WI38 (cell line): ENCODE data around the gene NWD2.

Experiments
- H3K4me3 ChIP-seq: 2 replicates; pipeline ENCODE4 v1.5.1; 2011; ENCODE audit warnings: low read depth, mild to moderate bottlenecking, control low read depth, low read length
- CTCF ChIP-seq: IDR thresholded peaks from 2 replicates; pipeline ENCODE4 v1.5.1; 2012; ENCODE audit warnings: low read depth, mild to moderate bottlenecking, control low read depth, low read length

NWD2 gene

DNA sequence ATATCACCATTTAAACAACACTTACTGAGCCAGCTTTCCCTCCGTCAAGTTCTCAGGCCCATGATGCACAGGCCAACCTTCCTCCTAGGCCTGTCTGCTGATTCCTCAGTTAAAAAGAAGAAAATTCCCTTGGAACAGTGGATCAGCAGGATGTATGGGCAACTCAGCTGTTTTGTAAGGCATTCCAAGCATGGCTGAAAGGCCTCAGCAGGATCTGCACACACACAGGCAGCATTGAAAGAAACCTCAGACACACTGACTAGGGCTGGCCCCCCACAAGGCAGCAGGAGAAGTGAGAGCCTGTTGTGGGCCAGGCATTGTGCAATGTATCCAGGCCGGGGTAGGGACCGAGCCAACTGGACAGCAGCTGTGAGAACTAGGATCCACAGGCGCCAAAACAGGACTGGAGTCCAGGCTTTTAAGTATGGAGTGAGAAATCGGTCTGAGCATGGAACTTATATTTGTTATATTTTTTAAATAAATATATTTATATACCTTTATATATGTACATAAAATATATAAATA is 171.4 kb downstream of the NWD2 start:
- no peak overlapping the region for H3K4me3 ChIP-seq
- TF ChIP-seq CTCF = no peak

GRCh38 chr4:37421614-37422013 is 177.1 kb downstream of the NWD2 start:
- no peak for TF ChIP-seq CTCF
- H3K4me3 ChIP-seq = no peak overlapping the region

GRCh38 chr4:37422102-37422501 is 177.6 kb downstream of the NWD2 start:
- H3K4me3 ChIP-seq = no peak overlapping the region
- TF ChIP-seq CTCF = no peak

GRCh38 chr4:37422638-37423037 is 178.1 kb downstream of the NWD2 start:
- no peak for TF ChIP-seq CTCF
- H3K4me3 ChIP-seq = no peak overlapping the region

GRCh38 chr4:37423310-37423709 is 178.8 kb downstream of the NWD2 start:
- TF ChIP-seq CTCF = no peak
- H3K4me3 ChIP-seq = no peak overlapping the region

GRCh38 chr4:37424753-37425152 is 180.2 kb downstream of the NWD2 start:
- no peak overlapping the region for H3K4me3 ChIP-seq
- no peak for TF ChIP-seq CTCF

DNA sequence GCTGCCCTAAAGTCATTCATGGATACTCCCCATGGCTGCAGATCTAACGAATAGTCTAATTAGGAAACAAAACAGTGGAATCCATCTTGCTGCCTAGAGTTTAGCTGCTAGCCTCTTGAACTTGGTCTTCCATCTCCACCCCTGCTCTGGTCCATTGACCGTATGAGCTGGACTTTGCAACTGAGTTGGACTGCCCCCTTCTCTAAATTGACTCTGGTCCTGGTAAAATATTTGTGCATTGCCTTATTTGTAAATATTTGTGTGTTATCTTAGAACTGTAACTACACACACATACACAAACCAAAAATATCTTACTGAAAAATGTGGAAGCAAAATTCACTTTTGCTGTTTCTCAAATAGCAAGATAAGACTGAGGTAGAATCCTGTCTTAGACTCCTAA is 181.3 kb downstream of the NWD2 start:
- H3K4me3 ChIP-seq = no peak overlapping the region
- TF ChIP-seq CTCF = no peak
